ENCODE results near the gene GALNT17.

The GALNT17 gene

GRCh38 chr7:71132127-71132376 is at the start of gene GALNT17:
Gene GALNT17, plus strand, starts transcription at chr7:71132144.
- DNase-seq (ENCODE audit: low read depth): no peak

GRCh38 chr7:71095266-71095860 is 36.6 kb upstream of the GALNT17 start:
- no peak for DNase-seq (ENCODE audit: low read depth)

DNA sequence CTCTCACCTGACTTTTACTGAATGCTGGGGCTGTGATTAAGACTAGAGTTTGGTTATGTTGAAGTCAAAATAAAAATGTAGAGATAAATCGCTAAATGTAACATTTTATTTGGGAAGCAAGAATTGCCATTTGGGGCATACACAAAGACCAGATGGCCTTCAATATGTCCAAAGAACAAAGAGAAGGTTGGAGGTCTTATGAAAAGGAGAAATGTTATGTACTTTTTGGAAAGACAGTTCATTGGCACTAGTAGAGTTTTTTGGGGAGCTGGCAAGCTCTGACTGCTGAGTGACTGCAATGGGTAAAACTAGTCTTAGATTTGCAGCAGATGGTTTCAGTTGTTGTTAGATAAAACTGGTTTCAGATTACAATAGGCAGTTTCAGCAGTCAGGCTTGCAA is 35.6 kb upstream of the GALNT17 start:
- no peak for DNase-seq (ENCODE audit: low read depth)

GRCh38 chr7:71106226-71106625 is 25.7 kb upstream of the GALNT17 start:
- no peak for DNase-seq (ENCODE audit: low read depth)

GRCh38 chr7:71112436-71112835 is 19.5 kb upstream of the GALNT17 start:
- no peak for DNase-seq (ENCODE audit: low read depth)

DNA sequence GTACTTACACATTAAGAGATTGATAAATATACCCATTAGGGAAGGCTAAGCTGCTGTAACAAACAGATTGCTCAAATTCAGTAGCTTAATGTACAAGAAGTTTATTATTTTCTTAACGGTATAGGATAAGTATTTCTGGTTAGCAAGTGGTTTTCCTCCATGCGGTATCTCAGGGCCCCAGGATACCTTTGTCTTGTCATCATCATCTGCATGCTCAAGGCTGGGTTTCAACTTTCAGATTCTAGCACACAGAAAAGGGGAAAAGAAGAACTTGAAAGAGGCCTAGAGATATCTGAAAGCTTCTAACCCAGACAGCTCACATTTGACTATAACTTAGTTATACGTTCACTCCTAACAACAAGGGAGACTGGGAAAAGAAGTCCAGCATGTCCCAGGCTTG is 11.8 kb upstream of the GALNT17 start:
- no peak for DNase-seq (ENCODE audit: low read depth)

- DNase-seq (ENCODE audit: low read depth): no peak
These were observed 2.8 kb upstream of the GALNT17 start for GRCh38 chr7:71129126-71129525.

- DNase-seq (ENCODE audit: low read depth): no peak
These were observed 1.8 kb upstream of the GALNT17 start for GRCh38 chr7:71130031-71130679.

DNA sequence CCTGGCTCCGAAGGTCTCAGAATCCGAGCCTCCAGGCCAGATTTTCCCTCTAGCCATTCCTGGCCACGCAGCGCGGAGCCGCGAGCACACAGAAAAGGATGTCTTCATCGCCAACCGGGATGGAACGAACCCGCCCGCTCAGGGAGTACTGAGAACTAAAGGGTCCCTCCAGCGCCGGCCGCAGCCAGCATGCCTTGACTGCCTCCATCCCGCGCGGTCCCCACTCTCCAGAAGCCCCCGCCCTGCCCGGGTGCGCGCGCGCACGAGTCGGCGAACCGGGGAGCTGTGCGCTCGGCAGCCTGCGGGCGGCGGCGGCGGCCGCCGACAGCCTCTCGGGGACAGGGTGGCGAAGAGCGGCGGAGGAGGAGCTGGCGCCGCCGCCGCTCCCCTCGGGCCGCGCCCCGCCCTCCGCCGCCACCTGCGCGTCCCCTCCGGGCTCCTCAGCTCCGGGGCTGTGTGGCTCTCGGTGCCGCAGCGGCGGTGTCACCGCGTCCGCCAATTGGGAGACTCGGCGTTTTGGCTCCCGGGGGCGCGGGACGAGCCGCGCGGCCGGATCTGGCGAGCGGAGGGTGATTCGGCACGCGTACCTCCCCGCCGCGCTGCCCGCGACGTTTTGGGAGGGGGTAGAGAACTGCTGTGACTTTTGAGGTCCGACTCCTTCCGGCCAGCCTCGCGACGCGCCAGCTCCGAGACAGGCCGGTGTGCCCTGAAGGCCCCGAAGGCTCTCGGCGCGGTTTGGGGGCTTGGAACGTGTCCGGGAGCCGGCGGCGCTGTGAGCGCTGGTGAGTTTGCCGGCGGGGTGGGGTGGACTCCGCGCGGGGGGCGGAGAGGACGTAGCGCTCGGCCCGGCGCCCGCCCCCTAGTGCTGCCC is 453 bp upstream of the GALNT17 start:
- DNase-seq (ENCODE audit: low read depth): no peak

DNA sequence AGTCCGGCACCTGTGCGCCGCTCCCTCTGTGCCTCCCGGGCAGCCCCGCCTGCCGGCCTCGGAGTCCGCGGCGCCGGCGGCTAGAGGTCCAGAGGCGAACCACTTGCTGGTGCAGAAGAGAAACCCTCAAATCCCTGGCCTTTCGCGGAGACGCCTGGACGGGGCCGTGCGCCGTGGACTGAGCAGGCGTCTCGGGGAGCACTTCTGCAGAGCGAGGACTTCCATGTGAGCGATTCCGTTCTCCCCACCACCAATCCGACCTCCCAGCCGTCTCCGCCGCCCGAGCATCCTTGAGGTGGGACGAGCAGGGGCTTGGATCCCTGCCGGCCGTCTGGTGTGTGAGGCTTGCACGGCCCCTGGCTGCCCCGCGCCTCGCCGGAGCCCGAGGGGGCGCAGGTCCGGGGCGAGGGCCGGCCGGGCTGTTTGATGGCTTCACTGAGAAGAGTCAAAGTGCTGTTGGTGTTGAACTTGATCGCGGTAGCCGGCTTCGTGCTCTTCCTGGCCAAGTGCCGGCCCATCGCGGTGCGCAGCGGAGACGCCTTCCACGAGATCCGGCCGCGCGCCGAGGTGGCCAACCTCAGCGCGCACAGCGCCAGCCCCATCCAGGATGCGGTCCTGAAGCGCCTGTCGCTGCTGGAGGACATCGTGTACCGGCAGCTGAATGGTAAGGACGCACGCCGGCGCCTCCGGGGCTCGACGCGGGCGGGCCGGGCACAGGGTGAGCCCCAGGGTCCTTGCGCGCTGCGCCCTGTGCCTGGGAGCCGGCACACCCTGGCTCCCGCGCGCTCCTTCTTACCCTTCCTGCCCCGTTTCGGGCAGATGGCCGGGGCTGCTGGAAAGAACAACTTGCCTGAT is 660 bp downstream of the GALNT17 start:
- no peak for DNase-seq (ENCODE audit: low read depth)

- no peak for DNase-seq (ENCODE audit: low read depth)
These were observed 1.3 kb downstream of the GALNT17 start for GRCh38 chr7:71133232-71133622.

- DNase-seq (ENCODE audit: low read depth): no peak
These were observed 1.9 kb downstream of the GALNT17 start for GRCh38 chr7:71133856-71134255.

DNA sequence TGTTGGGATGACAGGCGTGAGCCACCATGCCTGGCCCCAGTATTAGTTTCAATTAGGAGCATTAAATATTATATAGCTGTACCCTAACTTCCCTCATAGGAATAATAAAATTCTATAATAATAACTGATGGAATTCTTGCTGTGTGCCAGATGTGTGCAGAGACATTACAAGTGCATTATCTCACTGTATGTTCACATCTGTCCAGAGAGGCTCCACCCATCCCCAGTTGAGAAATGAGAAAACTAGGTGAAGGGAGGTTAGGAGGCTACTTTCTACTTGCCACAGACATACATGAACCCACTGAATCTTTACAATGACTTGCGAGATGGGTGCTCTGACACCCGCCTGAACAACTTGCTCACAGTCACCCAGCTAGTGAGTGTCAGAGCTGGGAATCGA is 3.2 kb downstream of the GALNT17 start:
- no peak for DNase-seq (ENCODE audit: low read depth)

GRCh38 chr7:71135663-71136062 is 3.7 kb downstream of the GALNT17 start:
- DNase-seq (ENCODE audit: low read depth): no peak

GRCh38 chr7:71137479-71137878 is 5.5 kb downstream of the GALNT17 start:
- DNase-seq (ENCODE audit: low read depth): no peak

- DNase-seq (ENCODE audit: low read depth): no peak
These were observed 8.3 kb downstream of the GALNT17 start for GRCh38 chr7:71140264-71140663.

- DNase-seq (ENCODE audit: low read depth): no peak
These were observed 13.0 kb downstream of the GALNT17 start for GRCh38 chr7:71144963-71145362.

DNA sequence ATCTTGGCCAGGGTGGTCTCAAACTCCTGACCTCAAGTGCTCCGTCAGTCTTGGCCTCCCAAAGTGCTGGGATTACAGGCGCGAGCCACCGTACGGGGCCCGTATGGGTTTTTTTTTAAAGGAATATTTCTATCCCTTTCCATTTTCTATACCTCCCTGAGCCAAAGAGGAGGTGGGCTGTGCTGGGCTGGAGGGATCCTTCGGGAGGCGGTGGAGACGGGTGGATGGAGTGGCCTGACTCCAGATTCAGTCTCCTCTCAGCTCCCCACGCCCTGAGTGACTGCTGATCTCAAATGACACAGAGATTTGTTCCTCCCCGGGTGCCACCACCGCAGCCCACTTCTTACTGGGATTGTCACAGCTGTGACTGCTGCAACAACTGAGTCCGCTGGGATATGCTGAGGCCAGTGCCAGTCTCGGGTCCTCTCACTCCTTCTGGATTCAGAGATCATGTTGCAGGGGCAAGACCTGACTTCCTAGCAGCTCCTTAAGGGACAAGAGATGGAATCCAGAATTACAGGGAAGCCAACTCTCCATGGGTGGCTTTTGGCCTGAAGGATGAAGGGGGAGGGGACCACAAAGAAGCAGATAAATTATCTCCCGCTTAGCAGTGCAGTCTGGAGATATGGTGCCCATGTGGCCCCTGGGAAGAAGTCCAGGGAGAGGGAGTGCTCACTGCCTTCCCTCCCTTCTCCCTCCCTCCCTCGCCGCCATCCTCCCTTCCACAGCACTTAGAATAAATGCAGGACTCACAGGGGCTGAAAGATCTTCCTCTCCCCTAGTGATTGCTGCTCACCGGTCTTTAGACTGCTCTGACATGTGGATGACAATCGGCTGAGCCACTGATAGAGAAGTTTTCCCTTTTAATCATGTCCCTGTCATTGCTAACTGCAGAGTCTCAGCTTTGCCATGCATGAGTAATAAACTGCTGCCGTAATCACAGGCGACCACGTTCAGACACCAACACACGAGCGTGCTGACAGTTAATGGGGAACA is 14.3 kb downstream of the GALNT17 start:
- DNase-seq (ENCODE audit: low read depth): no peak

- DNase-seq (ENCODE audit: low read depth): no peak
These were observed 16.2 kb downstream of the GALNT17 start for GRCh38 chr7:71148098-71148497.

- DNase-seq (ENCODE audit: low read depth): no peak
These were observed 23.3 kb downstream of the GALNT17 start for GRCh38 chr7:71155236-71155635.

- DNase-seq (ENCODE audit: low read depth): no peak
These were observed 25.8 kb downstream of the GALNT17 start for GRCh38 chr7:71157757-71158156.
